Esophagus squamous epithelium (tissue), 4 donors: ENCODE results near the gene NEFH.

ENCODE experiments used
- CTCF ChIP-seq, 6 experiments: fragments of 450-650 bp in 4 of 6; fragments of 200-600 bp in 2 of 6; sonication (generic) in 2 of 6; IDR thresholded peaks; one replicate each; pipeline ENCODE4 v1.5.1; 2016 to 2019; ENCODE audit warnings: antibody characterized with exemption in 6 of 6, mild to moderate bottlenecking in 4 of 6, moderate library complexity in 4 of 6
- POLR2A ChIP-seq, 4 donors: fragments of 450-650 bp; IDR thresholded peaks; one replicate each; pipeline ENCODE4 v1.6.1; 2017; ENCODE audit warnings: antibody characterized with exemption in 4 of 4, mild to moderate bottlenecking in 4 of 4, moderate library complexity in 3 of 4

- no peak for TF ChIP-seq POLR2A (IDR thresholded peaks at IDR 0.05)
- TF ChIP-seq CTCF (IDR thresholded peaks at IDR 0.05) = no peak
These were observed at the start of gene NEFH for GRCh38 chr22:29479417-29480261.
